Thyroid gland (tissue), 4 donors: ENCODE data around the gene CHMP6. TPM values are rescaled to one million over a fixed set of nuclear protein-coding genes. Genes with fewer than 3 reads are reported as not detected.

Source experiments
- DNase-seq, 2 donors: peaks; one replicate each; pipeline ENCODE4 v3.0.0-alpha.2; 2019
- H3K27ac ChIP-seq, 3 donors: fragments of 200-600 bp; sonication (generic); 1 replicate in 2 of 3; 2 replicates in 1 of 3; pipeline ENCODE4 v1.5.1; 2016 to 2019; ENCODE audit warnings: mild to moderate bottlenecking in 1 of 3, moderate library complexity in 1 of 3
- H3K27me3 ChIP-seq: fragments of 200-600 bp; sonication (generic); one replicate; pipeline ENCODE4 v1.5.1; 2019
- H3K36me3 ChIP-seq, 2 donors: fragments of 200-600 bp; sonication (generic); one replicate each; pipeline ENCODE4 v1.5.1; 2016 to 2019
- H3K4me1 ChIP-seq, 2 donors: fragments of 200-600 bp; sonication (generic); one replicate each; pipeline ENCODE4 v1.5.1; 2017 to 2019
- H3K4me3 ChIP-seq, 3 donors: fragments of 200-600 bp; sonication (generic); replicated peaks in 1 of 3; 1 replicate in 2 of 3; 2 replicates in 1 of 3; pipeline ENCODE4 v1.5.1; 2016; ENCODE audit warnings: mild to moderate bottlenecking in 1 of 3
- H3K9me3 ChIP-seq: fragments of 200-600 bp; sonication (generic); one replicate; pipeline ENCODE4 v1.5.1; 2017
- POLR2A ChIP-seq, 2 donors: fragments of 450-650 bp; IDR thresholded peaks; one replicate each; pipeline ENCODE4 v1.6.1; 2017; ENCODE audit warnings: antibody characterized with exemption in 2 of 2, mild to moderate bottlenecking in 2 of 2, moderate library complexity in 1 of 2
- WGBS, 2 donors: methylation state at CpG; one replicate each; pipeline ENCODE4 v1.1.5; 2017; 5-methylcytosine and 5-hydroxymethylcytosine counted together
- intact Hi-C: fragments of 100-400 bp; cut with DNase I; formaldehyde crosslinking; loops from one replicate; pipeline ENCODE4 v1.15.1; 2023
- total RNA-seq, 4 donors: library from RNA; depleted of rRNA; stranded (reverse); fragments of >200 nt; gene quantifications; one replicate each; pipeline ENCODE4 v1.2.3, GENCODE V29; 2016
- TF ChIP-seq, protein P1 (sequence below), 6 experiments: fragments of 200-600 bp in 3 of 6; fragments of 450-650 bp in 3 of 6; sonication (generic) in 3 of 6; IDR thresholded peaks; one replicate each; pipeline ENCODE4 v1.5.1; 2016 to 2019; ENCODE audit warnings: antibody characterized with exemption in 6 of 6, mild to moderate bottlenecking in 2 of 6, inconsistent platforms in 1 of 6, moderate library complexity in 1 of 6

The CHMP6 gene
- total RNA-seq, 4 donors from 2014 or later: 19.5 to 37.8 (median 27.8) TPM

DNA sequence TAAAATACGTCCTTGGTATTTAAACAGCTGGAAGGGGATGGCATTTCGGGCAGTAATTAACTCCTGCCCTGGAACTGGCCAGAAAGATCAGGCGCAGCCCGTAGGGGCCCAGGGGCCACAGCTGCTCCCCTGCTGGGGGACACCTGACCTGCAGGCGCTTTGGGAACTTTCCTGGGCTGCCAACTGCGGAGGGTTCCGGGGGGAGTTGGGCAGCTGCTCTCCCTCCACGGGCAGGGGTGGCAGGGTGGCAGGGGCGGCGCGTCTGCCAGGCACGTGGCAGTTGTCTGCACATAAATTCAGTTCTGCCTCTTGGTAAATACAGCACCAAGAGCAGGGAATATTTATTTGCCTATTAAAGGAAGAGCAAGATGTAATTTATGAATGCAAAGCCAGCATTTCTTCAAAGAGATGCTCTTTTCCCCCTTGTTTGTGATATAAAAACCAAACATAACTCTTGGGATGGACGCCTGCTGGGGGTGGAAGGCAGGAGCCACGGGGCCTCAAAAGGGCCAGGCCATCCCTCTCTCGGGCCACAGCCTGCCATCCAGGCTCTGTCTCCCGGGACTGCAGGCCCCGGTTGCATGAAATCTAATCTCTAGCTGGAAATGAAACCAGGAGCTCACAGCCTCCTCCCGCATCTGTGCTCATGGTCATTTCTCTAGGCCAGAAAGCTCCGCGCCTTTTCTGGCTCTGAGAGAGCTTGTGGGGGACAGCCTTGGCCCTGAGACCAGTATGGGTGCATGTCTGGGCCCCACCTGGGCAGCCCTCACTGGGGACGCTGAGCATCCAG is 29.9 kb upstream of the CHMP6 start:
- Histone ChIP-seq H3K27me3 (no peaks in the 10 kb centered on the region), H3K4me3 (no peak overlapping the region), H3K4me1 (peaks cover 0 to 10% of the 10 kb centered on the region in 2 donors), H3K36me3 (peaks cover 0 to 9% of the 10 kb centered on the region in 2 donors), H3K9me3 (no peaks in the 10 kb centered on the region), H3K27ac (no peak overlapping the region)
- TF ChIP-seq, protein P1, sequence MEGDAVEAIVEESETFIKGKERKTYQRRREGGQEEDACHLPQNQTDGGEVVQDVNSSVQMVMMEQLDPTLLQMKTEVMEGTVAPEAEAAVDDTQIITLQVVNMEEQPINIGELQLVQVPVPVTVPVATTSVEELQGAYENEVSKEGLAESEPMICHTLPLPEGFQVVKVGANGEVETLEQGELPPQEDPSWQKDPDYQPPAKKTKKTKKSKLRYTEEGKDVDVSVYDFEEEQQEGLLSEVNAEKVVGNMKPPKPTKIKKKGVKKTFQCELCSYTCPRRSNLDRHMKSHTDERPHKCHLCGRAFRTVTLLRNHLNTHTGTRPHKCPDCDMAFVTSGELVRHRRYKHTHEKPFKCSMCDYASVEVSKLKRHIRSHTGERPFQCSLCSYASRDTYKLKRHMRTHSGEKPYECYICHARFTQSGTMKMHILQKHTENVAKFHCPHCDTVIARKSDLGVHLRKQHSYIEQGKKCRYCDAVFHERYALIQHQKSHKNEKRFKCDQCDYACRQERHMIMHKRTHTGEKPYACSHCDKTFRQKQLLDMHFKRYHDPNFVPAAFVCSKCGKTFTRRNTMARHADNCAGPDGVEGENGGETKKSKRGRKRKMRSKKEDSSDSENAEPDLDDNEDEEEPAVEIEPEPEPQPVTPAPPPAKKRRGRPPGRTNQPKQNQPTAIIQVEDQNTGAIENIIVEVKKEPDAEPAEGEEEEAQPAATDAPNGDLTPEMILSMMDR (IDR thresholded peaks at IDR 0.05): no peak
- TF ChIP-seq POLR2A (IDR thresholded peaks at IDR 0.05): no peak
- 86 to 92% methylated on average over 20 to 21 of the region's 21 CpGs for WGBS, 2 donors
- intact Hi-C loops: no loop called here
- no peak for DNase-seq

DNA sequence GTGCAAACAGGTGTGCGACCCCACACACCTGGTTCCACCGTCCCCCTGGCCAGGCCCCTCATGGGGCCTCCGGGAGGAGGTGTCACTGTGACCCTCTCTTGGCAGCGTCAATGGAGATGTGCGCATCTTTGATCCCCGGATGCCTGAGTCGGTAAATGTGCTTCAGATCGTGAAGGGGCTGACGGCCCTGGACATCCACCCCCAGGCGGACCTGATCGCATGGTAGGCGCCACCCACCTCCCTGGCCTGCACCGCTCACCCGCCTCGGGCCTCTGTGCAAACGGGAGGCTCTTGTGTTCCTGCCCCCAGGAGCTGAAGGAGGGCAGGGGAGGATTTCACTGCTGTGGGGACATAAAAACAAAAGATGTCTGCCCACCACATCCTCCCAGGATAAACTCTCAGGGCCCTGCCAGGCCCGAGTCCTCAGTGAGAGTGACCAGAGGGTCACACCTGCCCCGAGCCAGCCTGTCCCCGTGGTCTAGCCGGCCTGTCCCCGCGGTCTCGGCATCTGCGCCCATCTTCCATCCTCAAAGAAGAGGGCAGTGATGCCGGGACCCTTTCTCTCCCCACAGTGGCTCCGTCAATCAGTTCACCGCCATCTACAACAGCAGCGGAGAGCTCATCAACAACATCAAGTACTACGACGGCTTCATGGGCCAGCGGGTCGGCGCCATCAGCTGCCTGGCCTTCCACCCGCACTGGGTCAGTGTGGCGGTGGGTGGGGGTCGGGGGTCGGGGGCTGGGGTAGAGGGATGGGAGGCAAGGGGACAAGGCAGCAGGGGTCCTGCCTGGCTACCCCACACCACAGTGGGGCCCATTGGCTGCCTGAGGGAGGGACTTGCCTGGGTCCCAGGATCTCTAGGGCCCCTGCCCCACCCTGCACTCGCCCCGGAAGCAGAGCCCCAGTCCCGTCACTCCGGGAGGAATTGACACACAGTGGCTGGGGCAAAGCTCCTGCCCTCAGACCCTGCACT is 29.0 kb upstream of the CHMP6 start:
- intact Hi-C loops: no loop called here
- DNase-seq: no peak
- H3K4me3 ChIP-seq: no peak overlapping the region
- no peaks in the 10 kb centered on the region for H3K9me3 ChIP-seq
- no peak overlapping the region for H3K27ac ChIP-seq
- 89 to 94% methylated on average over 9 to 23 of the region's 41 CpGs for WGBS, 2 donors
- no peak for TF ChIP-seq POLR2A (IDR thresholded peaks at IDR 0.05)
- TF ChIP-seq, protein P1 (IDR thresholded peaks at IDR 0.05): no peak
- peaks cover 0 to 10% of the 10 kb centered on the region in 2 donors for H3K4me1 ChIP-seq
- peaks cover 0 to 9% of the 10 kb centered on the region in 2 donors for H3K36me3 ChIP-seq
- no peaks in the 10 kb centered on the region for H3K27me3 ChIP-seq

DNA sequence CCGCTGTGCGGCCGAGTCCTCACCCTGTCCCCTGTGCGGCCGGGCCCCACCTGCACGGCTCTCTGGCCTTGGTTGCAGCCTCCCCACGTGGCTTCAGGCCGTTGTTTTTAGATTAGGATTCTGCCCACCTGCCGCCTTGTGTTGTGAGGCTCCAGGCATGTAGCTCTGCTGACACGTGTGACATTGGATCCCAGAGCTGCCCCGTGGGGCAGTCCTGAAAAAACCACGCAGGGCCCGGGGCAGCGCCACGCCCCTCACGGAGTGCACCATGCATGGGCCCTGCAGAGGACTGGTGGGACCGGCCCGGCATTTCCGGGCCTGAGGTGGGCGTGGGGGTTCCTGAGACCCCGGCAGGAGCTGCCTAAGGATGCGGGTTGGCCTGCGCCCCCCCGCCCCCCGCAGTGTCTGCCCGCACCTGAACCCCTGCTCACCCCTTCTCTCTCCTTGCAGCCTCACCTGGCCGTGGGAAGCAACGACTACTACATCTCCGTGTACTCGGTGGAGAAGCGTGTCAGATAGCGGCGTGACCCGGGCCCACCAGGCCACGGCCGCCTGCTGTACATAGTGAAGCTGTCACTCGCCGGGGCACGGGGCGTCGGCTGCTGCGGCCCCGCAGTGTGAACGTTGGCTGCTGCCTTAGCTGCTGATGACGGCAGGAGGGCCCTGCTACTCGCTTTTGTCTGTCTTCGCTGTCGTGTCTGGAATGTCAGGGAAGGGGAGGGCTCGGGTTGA is 27.7 kb upstream of the CHMP6 start:
- Histone ChIP-seq H3K36me3 (peaks cover 0 to 9% of the 10 kb centered on the region in 2 donors), H3K4me3 (no peak overlapping the region), H3K27me3 (no peaks in the 10 kb centered on the region), H3K27ac (no peak overlapping the region), H3K9me3 (no peaks in the 10 kb centered on the region), H3K4me1 (peaks cover 0 to 19% of the 10 kb centered on the region in 2 donors)
- DNase-seq: no peak
- TF ChIP-seq POLR2A (IDR thresholded peaks at IDR 0.05): no peak
- TF ChIP-seq, protein P1 (IDR thresholded peaks at IDR 0.05): no peak
- intact Hi-C loops: no loop called here
- whole genome bisulfite sequencing, 2 donors: 85 to 93% methylated on average over 8 to 26 of the region's 49 CpGs

DNA sequence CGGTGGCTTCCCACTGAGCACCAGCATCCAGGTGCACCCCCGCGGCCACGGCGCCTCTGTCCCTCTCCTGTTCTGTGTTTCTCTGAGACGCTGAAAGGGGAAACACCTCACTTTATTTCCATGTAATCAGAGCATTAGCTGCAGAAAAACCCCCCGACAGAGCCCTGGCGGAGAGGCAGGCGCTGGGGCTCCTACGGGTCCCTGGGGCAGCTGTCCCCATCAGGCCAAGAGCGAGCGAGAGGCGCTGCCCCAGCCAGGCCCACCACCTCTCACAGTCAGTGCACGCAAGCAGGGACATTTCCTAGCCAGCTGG is 27.1 kb upstream of the CHMP6 start:
- no peak overlapping the region for H3K27ac ChIP-seq
- H3K9me3 ChIP-seq: no peaks in the 10 kb centered on the region
- peaks cover 0 to 18% of the 10 kb centered on the region in 2 donors for H3K4me1 ChIP-seq
- no peaks in the 10 kb centered on the region for H3K27me3 ChIP-seq
- WGBS, 2 donors: 88 to 90% methylated on average over 14 of the region's 14 CpGs
- no peak overlapping the region for H3K4me3 ChIP-seq
- DNase-seq: no peak
- intact Hi-C loops: no loop called here
- TF ChIP-seq, protein P1 (IDR thresholded peaks at IDR 0.05): no peak
- TF ChIP-seq POLR2A (IDR thresholded peaks at IDR 0.05): no peak
- peaks cover 0 to 9% of the 10 kb centered on the region in 2 donors for H3K36me3 ChIP-seq
